ENCODE data around the gene DCAF8. TPM values are rescaled to one million over a fixed set of nuclear protein-coding genes. Genes with fewer than 3 reads are reported as not detected.

DCAF8 gene
- total RNA-seq, 1 donor from 2014 or later, result 88.4 TPM

- Mint-ChIP-seq H3K27me3 (ENCODE audit: low read depth) (no peaks in the 10 kb centered on the region), H3K4me1 (ENCODE audit: low read depth) (peaks cover 19% of the 10 kb centered on the region), H3K36me3 (ENCODE audit: low read depth) (peaks cover 31% of the 10 kb centered on the region), H3K27ac (ENCODE audit: unreplicated experiment) (peak overlapping the region; percentile 32), H3K4me3 (ENCODE audit: unreplicated experiment) (no peak overlapping the region), H3K9me3 (ENCODE audit: low read depth) (no peaks in the 10 kb centered on the region)
- no peak for DNase-seq (ENCODE audit: low spot score)
- TF ChIP-seq CTCF (IDR thresholded peaks at IDR 0.05), result no peak
These were observed 20.5 kb upstream of the DCAF8 start for GRCh38 chr1:160282807-160283206.

GRCh38 chr1:160277987-160278386, 15.6 kb upstream of the DCAF8 start:
- no peaks in the 10 kb centered on the region for H3K27me3 Mint-ChIP-seq (ENCODE audit: low read depth)
- H3K27ac Mint-ChIP-seq (ENCODE audit: unreplicated experiment), result no peak overlapping the region
- DNase-seq (ENCODE audit: low spot score), result no peak
- peaks cover 37% of the 10 kb centered on the region for H3K36me3 Mint-ChIP-seq (ENCODE audit: low read depth)
- no peaks in the 10 kb centered on the region for H3K4me1 Mint-ChIP-seq (ENCODE audit: low read depth)
- no peaks in the 10 kb centered on the region for H3K9me3 Mint-ChIP-seq (ENCODE audit: low read depth)
- TF ChIP-seq CTCF (IDR thresholded peaks at IDR 0.05), result no peak
- no peak overlapping the region for H3K4me3 Mint-ChIP-seq (ENCODE audit: unreplicated experiment)

- TF ChIP-seq CTCF (IDR thresholded peaks at IDR 0.05), result no peak
- Mint-ChIP-seq H3K4me1 (ENCODE audit: low read depth) (no peaks in the 10 kb centered on the region), H3K9me3 (ENCODE audit: low read depth) (no peaks in the 10 kb centered on the region), H3K27ac (ENCODE audit: unreplicated experiment) (no peak overlapping the region), H3K36me3 (ENCODE audit: low read depth) (peaks cover 34% of the 10 kb centered on the region), H3K4me3 (ENCODE audit: unreplicated experiment) (no peak overlapping the region), H3K27me3 (ENCODE audit: low read depth) (peaks cover 3% of the 10 kb centered on the region)
- no peak for DNase-seq (ENCODE audit: low spot score)
These were observed 15.0 kb upstream of the DCAF8 start for GRCh38 chr1:160277330-160277729.

- H3K27me3 Mint-ChIP-seq (ENCODE audit: low read depth), result peaks cover 12% of the 10 kb centered on the region
- no peak overlapping the region for H3K27ac Mint-ChIP-seq (ENCODE audit: unreplicated experiment)
- no peak for TF ChIP-seq CTCF (IDR thresholded peaks at IDR 0.05)
- H3K36me3 Mint-ChIP-seq (ENCODE audit: low read depth), result no peaks in the 10 kb centered on the region
- no peak overlapping the region for H3K4me3 Mint-ChIP-seq (ENCODE audit: unreplicated experiment)
- DNase-seq (ENCODE audit: low spot score), result no peak
- no peaks in the 10 kb centered on the region for H3K9me3 Mint-ChIP-seq (ENCODE audit: low read depth)
- peaks cover 10% of the 10 kb centered on the region for H3K4me1 Mint-ChIP-seq (ENCODE audit: low read depth)
These were observed 8.7 kb upstream of the DCAF8 start for GRCh38 chr1:160271025-160271424.

GRCh38 chr1:160267284-160267991, 5.1 kb upstream of the DCAF8 start:
- TF ChIP-seq CTCF (IDR thresholded peaks at IDR 0.05), result no peak
- no peaks in the 10 kb centered on the region for H3K9me3 Mint-ChIP-seq (ENCODE audit: low read depth)
- H3K36me3 Mint-ChIP-seq (ENCODE audit: low read depth), result no peaks in the 10 kb centered on the region
- H3K27ac Mint-ChIP-seq (ENCODE audit: unreplicated experiment), result no peak overlapping the region
- DNase-seq (ENCODE audit: low spot score), result no peak
- H3K4me3 Mint-ChIP-seq (ENCODE audit: unreplicated experiment), result no peak overlapping the region
- peaks cover 10% of the 10 kb centered on the region for H3K27me3 Mint-ChIP-seq (ENCODE audit: low read depth)
- H3K4me1 Mint-ChIP-seq (ENCODE audit: low read depth), result peaks cover 19% of the 10 kb centered on the region
